ENCODE data around the gene NT5DC3. TPM values are rescaled to one million over a fixed set of nuclear protein-coding genes. Genes with fewer than 3 reads are reported as not detected.
A peak's percentile ranks its signal among the peaks of the same experiment; 100 is the strongest.

Gene NT5DC3
- total RNA-seq, 6 experiments from 2014 or later: 10.5 to 12.8 (median 11.3) TPM

- Mint-ChIP-seq H3K27ac (no peak overlapping the region), H3K4me1 (ENCODE audit: low read depth) (peaks cover 79% of the 10 kb centered on the region), H3K4me3 (no peak overlapping the region), H3K27me3 (ENCODE audit: insufficient read depth) (no peaks in the 10 kb centered on the region), H3K9me3 (no peaks in the 10 kb centered on the region), H3K36me3 (ENCODE audit: low read depth) (no peaks in the 10 kb centered on the region)
- no peak for TF ChIP-seq CTCF (IDR thresholded peaks at IDR 0.05)
- no peak for DNase-seq
Observed at GRCh38 chr12:103824845-103825244, 16.2 kb downstream of the NT5DC3 start.

- no peak for DNase-seq
- no peaks in the 10 kb centered on the region for H3K36me3 Mint-ChIP-seq (ENCODE audit: low read depth)
- H3K27me3 Mint-ChIP-seq (ENCODE audit: insufficient read depth): no peaks in the 10 kb centered on the region
- H3K4me1 Mint-ChIP-seq (ENCODE audit: low read depth): peaks cover 78% of the 10 kb centered on the region
- H3K4me3 Mint-ChIP-seq: no peak overlapping the region
- no peaks in the 10 kb centered on the region for H3K9me3 Mint-ChIP-seq
- H3K27ac Mint-ChIP-seq: no peak overlapping the region
- TF ChIP-seq CTCF (IDR thresholded peaks at IDR 0.05): no peak
Observed at GRCh38 chr12:103824290-103824689, 16.7 kb downstream of the NT5DC3 start.

GRCh38 chr12:103823871-103824270, 17.2 kb downstream of the NT5DC3 start:
- Mint-ChIP-seq H3K27me3 (ENCODE audit: insufficient read depth) (no peaks in the 10 kb centered on the region), H3K36me3 (ENCODE audit: low read depth) (no peaks in the 10 kb centered on the region), H3K27ac (no peak overlapping the region), H3K4me3 (no peak overlapping the region), H3K9me3 (no peaks in the 10 kb centered on the region), H3K4me1 (ENCODE audit: low read depth) (peaks cover 78% of the 10 kb centered on the region)
- no peak for DNase-seq
- TF ChIP-seq CTCF (IDR thresholded peaks at IDR 0.05): no peak

- Mint-ChIP-seq H3K4me3 (peak overlapping the region; percentile 5; the same call in 1 of the 2 replicates), H3K36me3 (ENCODE audit: low read depth) (no peaks in the 10 kb centered on the region; the same call in 1 of the 2 replicates), H3K9me3 (no peaks in the 10 kb centered on the region), H3K4me1 (ENCODE audit: low read depth) (peaks cover 75% of the 10 kb centered on the region), H3K27ac (no peak overlapping the region), H3K27me3 (ENCODE audit: insufficient read depth) (no peaks in the 10 kb centered on the region)
- TF ChIP-seq CTCF (IDR thresholded peaks at IDR 0.05): no peak
- peak; percentile 25 for DNase-seq
Observed at GRCh38 chr12:103821773-103822172, 19.3 kb downstream of the NT5DC3 start.

GRCh38 chr12:103820881-103821489, 20.0 kb downstream of the NT5DC3 start:
- DNase-seq: no peak
- no peak for TF ChIP-seq CTCF (IDR thresholded peaks at IDR 0.05)
- no peaks in the 10 kb centered on the region for H3K9me3 Mint-ChIP-seq
- H3K27me3 Mint-ChIP-seq (ENCODE audit: insufficient read depth): no peaks in the 10 kb centered on the region
- no peak overlapping the region; the same call in 1 of the 2 replicates for H3K27ac Mint-ChIP-seq
- no peak overlapping the region for H3K4me3 Mint-ChIP-seq
- H3K4me1 Mint-ChIP-seq (ENCODE audit: low read depth): peaks cover 75% of the 10 kb centered on the region
- no peaks in the 10 kb centered on the region; the same call in 1 of the 2 replicates for H3K36me3 Mint-ChIP-seq (ENCODE audit: low read depth)
